ENCODE data around the gene DRD4. TPM values are rescaled to one million over a fixed set of nuclear protein-coding genes. Genes with fewer than 3 reads are reported as not detected.

The DRD4 gene
- total and polyA plus RNA-seq, 2 of the 8 experiments (the other 6 are each of a cell fraction or from before 2014, with no cell fraction given), result 3.4 to 4.9 TPM

GRCh38 chr11:595400-595799 is 41.7 kb upstream of the DRD4 start (continued):
- TF ChIP-seq, protein P1, sequence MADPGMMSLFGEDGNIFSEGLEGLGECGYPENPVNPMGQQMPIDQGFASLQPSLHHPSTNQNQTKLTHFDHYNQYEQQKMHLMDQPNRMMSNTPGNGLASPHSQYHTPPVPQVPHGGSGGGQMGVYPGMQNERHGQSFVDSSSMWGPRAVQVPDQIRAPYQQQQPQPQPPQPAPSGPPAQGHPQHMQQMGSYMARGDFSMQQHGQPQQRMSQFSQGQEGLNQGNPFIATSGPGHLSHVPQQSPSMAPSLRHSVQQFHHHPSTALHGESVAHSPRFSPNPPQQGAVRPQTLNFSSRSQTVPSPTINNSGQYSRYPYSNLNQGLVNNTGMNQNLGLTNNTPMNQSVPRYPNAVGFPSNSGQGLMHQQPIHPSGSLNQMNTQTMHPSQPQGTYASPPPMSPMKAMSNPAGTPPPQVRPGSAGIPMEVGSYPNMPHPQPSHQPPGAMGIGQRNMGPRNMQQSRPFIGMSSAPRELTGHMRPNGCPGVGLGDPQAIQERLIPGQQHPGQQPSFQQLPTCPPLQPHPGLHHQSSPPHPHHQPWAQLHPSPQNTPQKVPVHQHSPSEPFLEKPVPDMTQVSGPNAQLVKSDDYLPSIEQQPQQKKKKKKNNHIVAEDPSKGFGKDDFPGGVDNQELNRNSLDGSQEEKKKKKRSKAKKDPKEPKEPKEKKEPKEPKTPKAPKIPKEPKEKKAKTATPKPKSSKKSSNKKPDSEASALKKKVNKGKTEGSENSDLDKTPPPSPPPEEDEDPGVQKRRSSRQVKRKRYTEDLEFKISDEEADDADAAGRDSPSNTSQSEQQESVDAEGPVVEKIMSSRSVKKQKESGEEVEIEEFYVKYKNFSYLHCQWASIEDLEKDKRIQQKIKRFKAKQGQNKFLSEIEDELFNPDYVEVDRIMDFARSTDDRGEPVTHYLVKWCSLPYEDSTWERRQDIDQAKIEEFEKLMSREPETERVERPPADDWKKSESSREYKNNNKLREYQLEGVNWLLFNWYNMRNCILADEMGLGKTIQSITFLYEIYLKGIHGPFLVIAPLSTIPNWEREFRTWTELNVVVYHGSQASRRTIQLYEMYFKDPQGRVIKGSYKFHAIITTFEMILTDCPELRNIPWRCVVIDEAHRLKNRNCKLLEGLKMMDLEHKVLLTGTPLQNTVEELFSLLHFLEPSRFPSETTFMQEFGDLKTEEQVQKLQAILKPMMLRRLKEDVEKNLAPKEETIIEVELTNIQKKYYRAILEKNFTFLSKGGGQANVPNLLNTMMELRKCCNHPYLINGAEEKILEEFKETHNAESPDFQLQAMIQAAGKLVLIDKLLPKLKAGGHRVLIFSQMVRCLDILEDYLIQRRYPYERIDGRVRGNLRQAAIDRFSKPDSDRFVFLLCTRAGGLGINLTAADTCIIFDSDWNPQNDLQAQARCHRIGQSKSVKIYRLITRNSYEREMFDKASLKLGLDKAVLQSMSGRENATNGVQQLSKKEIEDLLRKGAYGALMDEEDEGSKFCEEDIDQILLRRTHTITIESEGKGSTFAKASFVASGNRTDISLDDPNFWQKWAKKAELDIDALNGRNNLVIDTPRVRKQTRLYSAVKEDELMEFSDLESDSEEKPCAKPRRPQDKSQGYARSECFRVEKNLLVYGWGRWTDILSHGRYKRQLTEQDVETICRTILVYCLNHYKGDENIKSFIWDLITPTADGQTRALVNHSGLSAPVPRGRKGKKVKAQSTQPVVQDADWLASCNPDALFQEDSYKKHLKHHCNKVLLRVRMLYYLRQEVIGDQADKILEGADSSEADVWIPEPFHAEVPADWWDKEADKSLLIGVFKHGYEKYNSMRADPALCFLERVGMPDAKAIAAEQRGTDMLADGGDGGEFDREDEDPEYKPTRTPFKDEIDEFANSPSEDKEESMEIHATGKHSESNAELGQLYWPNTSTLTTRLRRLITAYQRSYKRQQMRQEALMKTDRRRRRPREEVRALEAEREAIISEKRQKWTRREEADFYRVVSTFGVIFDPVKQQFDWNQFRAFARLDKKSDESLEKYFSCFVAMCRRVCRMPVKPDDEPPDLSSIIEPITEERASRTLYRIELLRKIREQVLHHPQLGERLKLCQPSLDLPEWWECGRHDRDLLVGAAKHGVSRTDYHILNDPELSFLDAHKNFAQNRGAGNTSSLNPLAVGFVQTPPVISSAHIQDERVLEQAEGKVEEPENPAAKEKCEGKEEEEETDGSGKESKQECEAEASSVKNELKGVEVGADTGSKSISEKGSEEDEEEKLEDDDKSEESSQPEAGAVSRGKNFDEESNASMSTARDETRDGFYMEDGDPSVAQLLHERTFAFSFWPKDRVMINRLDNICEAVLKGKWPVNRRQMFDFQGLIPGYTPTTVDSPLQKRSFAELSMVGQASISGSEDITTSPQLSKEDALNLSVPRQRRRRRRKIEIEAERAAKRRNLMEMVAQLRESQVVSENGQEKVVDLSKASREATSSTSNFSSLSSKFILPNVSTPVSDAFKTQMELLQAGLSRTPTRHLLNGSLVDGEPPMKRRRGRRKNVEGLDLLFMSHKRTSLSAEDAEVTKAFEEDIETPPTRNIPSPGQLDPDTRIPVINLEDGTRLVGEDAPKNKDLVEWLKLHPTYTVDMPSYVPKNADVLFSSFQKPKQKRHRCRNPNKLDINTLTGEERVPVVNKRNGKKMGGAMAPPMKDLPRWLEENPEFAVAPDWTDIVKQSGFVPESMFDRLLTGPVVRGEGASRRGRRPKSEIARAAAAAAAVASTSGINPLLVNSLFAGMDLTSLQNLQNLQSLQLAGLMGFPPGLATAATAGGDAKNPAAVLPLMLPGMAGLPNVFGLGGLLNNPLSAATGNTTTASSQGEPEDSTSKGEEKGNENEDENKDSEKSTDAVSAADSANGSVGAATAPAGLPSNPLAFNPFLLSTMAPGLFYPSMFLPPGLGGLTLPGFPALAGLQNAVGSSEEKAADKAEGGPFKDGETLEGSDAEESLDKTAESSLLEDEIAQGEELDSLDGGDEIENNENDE (IDR thresholded peaks at IDR 0.05; ENCODE audit: insufficient replicate concordance, low read length), result no peak
- TF ChIP-seq TEAD4 (IDR thresholded peaks at IDR 0.05; ENCODE audit: low read depth, low read length), result no peak
- TF ChIP-seq CTCF (IDR thresholded peaks at IDR 0.05; ENCODE audit: control extremely low read depth in 1 of 3, insufficient read depth in 1 of 3, low read depth in 1 of 3, low read length in 3 of 3), result no peak
- no peak for TF ChIP-seq SAP30 (IDR thresholded peaks at IDR 0.05; ENCODE audit: insufficient read depth, insufficient replicate concordance, low read length)
- no peak for TF ChIP-seq BACH1 (IDR thresholded peaks at IDR 0.05; ENCODE audit: low read length)
- TF ChIP-seq TCF12 (IDR thresholded peaks at IDR 0.05; ENCODE audit: low read depth, low read length), result no peak
- no peak for TF ChIP-seq POLR2A (IDR thresholded peaks at IDR 0.05; ENCODE audit: control extremely low read depth in 1 of 2, low read depth in 2 of 2, low read length in 2 of 2)
- no peak for TF ChIP-seq RBBP5 (IDR thresholded peaks at IDR 0.05; ENCODE audit: borderline replicate concordance, low read depth, low read length)
- TF ChIP-seq CTBP2 (IDR thresholded peaks at IDR 0.05; ENCODE audit: borderline replicate concordance, insufficient read depth, insufficient read length, low read length), result no peak

Data from H1 (cell line).